ENCODE data around the gene BCL2L11.
A peak's percentile ranks its signal among the peaks of the same experiment; 100 is the strongest.

The BCL2L11 gene

GRCh38 chr2:111099402-111099801 is 21.3 kb upstream of the BCL2L11 start:
- H3K4me3 ChIP-seq (ENCODE audit: low read depth, low read length) = no peak overlapping the region
- no peak for TF ChIP-seq CTCF (IDR thresholded peaks at IDR 0.05; ENCODE audit: insufficient read depth, low read depth, low read length, missing control alignments)
- no peak for DNase-seq (ENCODE audit: low read depth)

- TF ChIP-seq CTCF (IDR thresholded peaks at IDR 0.05; ENCODE audit: insufficient read depth, low read depth, low read length, missing control alignments) = no peak
- peak; percentile 32 for DNase-seq (ENCODE audit: low read depth)
- H3K4me3 ChIP-seq (ENCODE audit: low read depth, low read length) = no peak overlapping the region
Observed at GRCh38 chr2:111100087-111100764, 20.5 kb upstream of the BCL2L11 start.

GRCh38 chr2:111100765-111101162 is 19.9 kb upstream of the BCL2L11 start:
- DNase-seq (ENCODE audit: low read depth) = peak; percentile 83
- TF ChIP-seq CTCF (IDR thresholded peaks at IDR 0.05; ENCODE audit: insufficient read depth, low read depth, low read length, missing control alignments) = peak; percentile 26
- no peak overlapping the region for H3K4me3 ChIP-seq (ENCODE audit: low read depth, low read length)

GRCh38 chr2:111101592-111101991 is 19.1 kb upstream of the BCL2L11 start:
- peak; percentile 18 for DNase-seq (ENCODE audit: low read depth)
- TF ChIP-seq CTCF (IDR thresholded peaks at IDR 0.05; ENCODE audit: insufficient read depth, low read depth, low read length, missing control alignments) = no peak
- H3K4me3 ChIP-seq (ENCODE audit: low read depth, low read length) = no peak overlapping the region

- no peak overlapping the region for H3K4me3 ChIP-seq (ENCODE audit: low read depth, low read length)
- TF ChIP-seq CTCF (IDR thresholded peaks at IDR 0.05; ENCODE audit: insufficient read depth, low read depth, low read length, missing control alignments) = no peak
- no peak for DNase-seq (ENCODE audit: low read depth)
Observed at GRCh38 chr2:111102216-111102615, 18.5 kb upstream of the BCL2L11 start.

- DNase-seq (ENCODE audit: low read depth) = no peak
- TF ChIP-seq CTCF (IDR thresholded peaks at IDR 0.05; ENCODE audit: insufficient read depth, low read depth, low read length, missing control alignments) = no peak
- H3K4me3 ChIP-seq (ENCODE audit: low read depth, low read length) = no peak overlapping the region
Observed at GRCh38 chr2:111105926-111106325, 14.8 kb upstream of the BCL2L11 start.

GRCh38 chr2:111106706-111107105 is 14.0 kb upstream of the BCL2L11 start:
- no peak for DNase-seq (ENCODE audit: low read depth)
- no peak for TF ChIP-seq CTCF (IDR thresholded peaks at IDR 0.05; ENCODE audit: insufficient read depth, low read depth, low read length, missing control alignments)
- no peak overlapping the region for H3K4me3 ChIP-seq (ENCODE audit: low read depth, low read length)

Measured in GM12865 (cell line).